GM12872 (cell line): ENCODE results near the gene GGTA1.

Experiments
- CTCF ChIP-seq: IDR thresholded peaks from 3 replicates; pipeline ENCODE4 v1.5.1; 2011; ENCODE audit warnings: low read depth, mild to moderate bottlenecking, low read length, moderate library complexity; ENCODE audit not compliant: insufficient read depth

Gene GGTA1

DNA sequence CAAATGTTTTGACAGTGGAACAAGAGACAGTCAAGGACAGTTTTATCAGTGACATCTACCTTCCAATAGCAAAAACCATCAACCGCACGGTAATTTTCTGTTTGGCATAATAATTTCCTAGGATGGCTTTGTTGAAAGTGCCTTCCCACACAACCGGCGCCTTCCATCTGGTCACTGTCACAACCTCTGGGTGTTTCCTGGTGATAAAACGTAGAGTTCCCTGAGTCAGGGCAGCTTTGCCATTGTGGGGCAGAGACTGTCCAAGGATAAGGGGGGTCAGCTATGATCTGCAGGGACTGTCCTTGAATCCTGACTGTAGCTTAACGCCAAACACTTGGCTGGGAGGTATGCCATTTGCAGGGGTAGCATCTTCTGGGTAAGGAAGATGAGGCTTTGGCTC lies 47.6 kb downstream of the GGTA1 start:
- TF ChIP-seq CTCF = no peak

GRCh38 chr9:121451586-121451985 lies 48.1 kb downstream of the GGTA1 start:
- no peak for TF ChIP-seq CTCF

GRCh38 chr9:121450241-121450640 lies 49.4 kb downstream of the GGTA1 start:
- TF ChIP-seq CTCF = no peak

GRCh38 chr9:121449786-121450185 lies 49.9 kb downstream of the GGTA1 start:
- no peak for TF ChIP-seq CTCF

GRCh38 chr9:121447321-121447834 lies 52.3 kb downstream of the GGTA1 start:
- no peak for TF ChIP-seq CTCF

DNA sequence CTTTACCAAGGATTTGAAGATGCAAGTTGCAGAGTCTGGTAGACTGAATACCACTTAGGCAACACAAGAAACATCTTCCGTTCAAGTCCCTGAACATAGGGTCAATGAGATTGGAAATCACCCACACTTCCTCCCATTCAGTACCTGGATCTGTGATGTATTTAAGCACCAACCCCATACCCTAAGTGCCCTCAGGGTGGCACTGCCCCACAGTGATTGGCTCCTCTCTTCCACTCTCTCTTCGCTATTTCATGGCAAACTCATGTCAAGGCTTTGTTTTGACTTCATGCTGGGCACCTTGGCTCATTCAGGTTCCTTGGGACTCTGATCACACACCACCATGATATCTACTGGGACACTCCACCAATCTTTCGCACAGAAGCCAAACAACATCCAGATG lies 53.7 kb downstream of the GGTA1 start:
- peak; percentile 32; the same call in 1 of the 3 replicates for TF ChIP-seq CTCF

DNA sequence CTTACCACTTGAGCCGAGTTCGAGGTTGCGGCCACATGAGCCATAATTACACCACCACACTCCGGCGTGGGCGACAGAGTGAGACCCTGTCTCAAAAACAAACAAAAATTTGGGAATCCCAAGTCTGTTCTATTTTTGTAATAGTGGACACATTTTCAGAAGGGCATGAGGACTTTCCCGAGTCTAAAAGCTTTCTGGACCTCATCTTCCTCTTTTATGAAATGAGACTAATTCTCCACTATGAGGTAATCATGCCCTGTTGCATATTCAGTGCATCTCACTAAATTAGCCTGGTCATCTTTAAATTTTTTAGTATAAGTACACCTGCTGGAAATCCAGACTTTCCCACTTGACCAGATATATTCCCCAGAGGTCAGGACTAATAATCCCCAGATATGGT lies 55.7 kb downstream of the GGTA1 start:
- TF ChIP-seq CTCF = no peak
